ENCODE measurements around the gene ZNF324. TPM values are rescaled to one million over a fixed set of nuclear protein-coding genes. Genes with fewer than 3 reads are reported as not detected.
"Not testable (repeated sequence)": the region's sequence is repeated elsewhere in the genome, so short reads cannot be mapped to it uniquely, and the experiment has no call there.

Gene ZNF324
- total RNA-seq, 2 experiments from 2014 or later, result 11.9 to 23.3 TPM

DNA sequence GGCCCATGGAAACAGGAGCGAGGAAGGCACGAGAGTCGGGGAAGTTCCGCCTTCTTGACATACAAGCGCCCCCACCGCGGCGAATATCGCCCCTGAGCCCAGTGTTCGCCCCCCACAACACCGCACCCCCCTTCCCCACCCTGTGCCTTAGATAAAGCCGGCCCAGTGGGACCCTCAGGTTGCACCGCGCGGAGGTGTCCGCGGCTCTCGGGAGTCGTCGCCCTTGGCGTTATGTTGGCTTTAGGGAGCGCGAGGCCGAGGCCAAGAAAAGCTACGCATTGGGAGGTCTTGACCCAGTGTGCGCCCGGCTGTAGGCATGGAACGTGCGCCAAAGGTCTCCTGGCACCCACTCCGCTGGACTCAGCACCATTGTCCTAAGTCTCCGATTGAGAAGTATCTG, 26.3 kb upstream of the ZNF324 start:
- Histone ChIP-seq H3K4me3 (ENCODE audit: low read depth, low read length, poor library complexity, severe bottlenecking) (no peak overlapping the region), H4K20me1 (ENCODE audit: insufficient read depth, low read length) (no peaks in the 10 kb centered on the region), H2AFZ (ENCODE audit: low read length) (no peak overlapping the region), H3K4me2 (ENCODE audit: low read length) (no peak overlapping the region), H3K4me1 (ENCODE audit: insufficient read depth, low read length, poor library complexity, severe bottlenecking) (no peaks in the 10 kb centered on the region), H3K27ac (ENCODE audit: low read depth, low read length, poor library complexity, severe bottlenecking) (no peak overlapping the region), H3K36me3 (ENCODE audit: insufficient read depth, low read length) (no peaks in the 10 kb centered on the region), H3K9me3 (ENCODE audit: low read length) (no peaks in the 10 kb centered on the region), H3K79me2 (ENCODE audit: insufficient read depth, low read depth, low read length) (no peaks in the 10 kb centered on the region), H3K9me2 (ENCODE audit: insufficient read depth, low read length) (no peaks in the 10 kb centered on the region)
- no peak for TF ChIP-seq CTCF (conservative IDR thresholded peaks at IDR 0.05; ENCODE audit: low read length)
- TF ChIP-seq EZH2phosphoT487 (IDR thresholded peaks at IDR 0.05; ENCODE audit: borderline replicate concordance, low read depth, low read length), result no peak
- intact Hi-C loops (cut with micrococcal nuclease; ENCODE audit: unreplicated experiment), result no loop called here
- ChIA-PET CTCF (ENCODE audit: unreplicated experiment) (no interaction called here), POLR2A (interaction anchor here (0.6 kb wide), 1 partner anchor 75 kb away, joined by 8 read pairs; no protein-coding TSS in a partner anchor)
- BruUV-seq (replicated peaks), result no TSS peak
- DNase-seq (ENCODE audit: low spot score), result no peak

GRCh38 chr19:58442986-58443385, 23.9 kb upstream of the ZNF324 start:
- H3K9me3 ChIP-seq (ENCODE audit: low read length); H3K4me3 ChIP-seq (ENCODE audit: low read depth, low read length, poor library complexity, severe bottlenecking); H3K36me3 ChIP-seq (ENCODE audit: insufficient read depth, low read length); H3K27ac ChIP-seq (ENCODE audit: low read depth, low read length, poor library complexity, severe bottlenecking); CTCF ChIA-PET (ENCODE audit: unreplicated experiment); H3K79me2 ChIP-seq (ENCODE audit: insufficient read depth, low read depth, low read length); H3K9me2 ChIP-seq (ENCODE audit: insufficient read depth, low read length); intact Hi-C loops (cut with micrococcal nuclease; ENCODE audit: unreplicated experiment); POLR2A ChIA-PET; H2AFZ ChIP-seq (ENCODE audit: low read length); BruUV-seq (replicated peaks); H3K4me2 ChIP-seq (ENCODE audit: low read length); DNase-seq (ENCODE audit: low spot score); H4K20me1 ChIP-seq (ENCODE audit: insufficient read depth, low read length); H3K4me1 ChIP-seq (ENCODE audit: insufficient read depth, low read length, poor library complexity, severe bottlenecking): not testable (repeated sequence)

GRCh38 chr19:58448860-58449259, 18.0 kb upstream of the ZNF324 start:
- H3K4me1 ChIP-seq (ENCODE audit: insufficient read depth, low read length, poor library complexity, severe bottlenecking); H3K79me2 ChIP-seq (ENCODE audit: insufficient read depth, low read depth, low read length); H3K27ac ChIP-seq (ENCODE audit: low read depth, low read length, poor library complexity, severe bottlenecking); intact Hi-C loops (cut with micrococcal nuclease; ENCODE audit: unreplicated experiment); POLR2A ChIA-PET; DNase-seq (ENCODE audit: low spot score); H3K9me2 ChIP-seq (ENCODE audit: insufficient read depth, low read length); BruUV-seq (replicated peaks); H3K36me3 ChIP-seq (ENCODE audit: insufficient read depth, low read length); CTCF ChIA-PET (ENCODE audit: unreplicated experiment); H4K20me1 ChIP-seq (ENCODE audit: insufficient read depth, low read length); H3K4me3 ChIP-seq (ENCODE audit: low read depth, low read length, poor library complexity, severe bottlenecking); H2AFZ ChIP-seq (ENCODE audit: low read length); H3K4me2 ChIP-seq (ENCODE audit: low read length): not testable (repeated sequence)
- H3K9me3 ChIP-seq (ENCODE audit: low read length), result peaks cover 19% of the 10 kb centered on the region; the same call in 1 of the 2 replicates

DNA sequence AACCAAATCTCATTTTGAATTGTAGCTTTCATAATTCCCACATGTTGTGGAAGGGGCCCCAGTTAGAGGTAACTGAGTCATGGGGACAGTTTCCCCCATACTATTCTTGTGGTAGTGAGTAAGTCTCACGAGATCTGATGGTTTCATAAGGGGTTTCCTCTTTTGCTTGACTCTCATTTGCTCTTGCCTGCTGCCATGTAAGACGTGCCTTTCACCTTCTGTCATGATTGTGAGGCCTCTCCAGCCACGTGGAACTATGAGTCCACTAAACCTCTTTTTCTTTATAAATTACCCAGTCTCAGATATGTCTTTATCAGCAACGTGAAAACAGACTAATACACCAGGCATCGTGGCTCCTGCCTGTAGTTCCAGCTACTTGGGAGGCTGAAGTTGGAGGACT, 16.9 kb upstream of the ZNF324 start:
- H3K4me2 ChIP-seq (ENCODE audit: low read length); H3K27ac ChIP-seq (ENCODE audit: low read depth, low read length, poor library complexity, severe bottlenecking); BruUV-seq (replicated peaks); DNase-seq (ENCODE audit: low spot score); H3K36me3 ChIP-seq (ENCODE audit: insufficient read depth, low read length); H4K20me1 ChIP-seq (ENCODE audit: insufficient read depth, low read length); CTCF ChIA-PET (ENCODE audit: unreplicated experiment); H2AFZ ChIP-seq (ENCODE audit: low read length); H3K9me2 ChIP-seq (ENCODE audit: insufficient read depth, low read length); H3K79me2 ChIP-seq (ENCODE audit: insufficient read depth, low read depth, low read length); H3K4me1 ChIP-seq (ENCODE audit: insufficient read depth, low read length, poor library complexity, severe bottlenecking); H3K4me3 ChIP-seq (ENCODE audit: low read depth, low read length, poor library complexity, severe bottlenecking): not testable (repeated sequence)
- POLR2A ChIA-PET, result interaction anchor here (0.8 kb wide), 1 partner anchor 19 kb away, joined by 5 read pairs; no protein-coding TSS in a partner anchor
- H3K9me3 ChIP-seq (ENCODE audit: low read length), result peaks cover 19% of the 10 kb centered on the region; the same call in 1 of the 2 replicates
- intact Hi-C loops (cut with micrococcal nuclease; ENCODE audit: unreplicated experiment), result loop anchor here (2.0 kb wide), 1 partner anchor 69 kb away; the partner anchor contains the start of gene ZBTB45
